K562 (cell line): ENCODE results near the gene CEP70. TPM values are rescaled to one million over a fixed set of nuclear protein-coding genes. Genes with fewer than 3 reads are reported as not detected.

ENCODE experiments used
- ATAC-seq: fragments of 200-7000 bp; cut with Tn5 transposase; 3 replicates; pipeline ENCODE4 v1.9.1; 2020; ENCODE audit warnings: moderate library complexity
- Bru-seq: library from RNA; stranded (reverse); fragments of 400-500 nt; gene quantifications from one replicate; lab custom pipeline; 2021; lab: Mats Ljungman, UMichigan
- BruChase-seq, 2 experiments: library from RNA; stranded (reverse); fragments of 400-500 nt; gene quantifications; one replicate each; lab custom pipeline; 2021; lab: Mats Ljungman, UMichigan
- BruUV-seq: library from RNA; stranded (reverse); fragments of 400-500 nt; replicated peaks from 2 replicates; lab custom pipeline; 2021; lab: Mats Ljungman, UMichigan
- CTCF ChIA-PET: fragments of 300-600 bp; formaldehyde crosslinking; extraction: SDS; loops from one replicate; lab custom pipeline; 2021; ENCODE audit warnings: low intra/inter-chr PET ratio; lab: Yijun Ruan, JAX
- POLR2A ChIA-PET: fragments of 300-600, 350-650 bp; sonication (Branson Sonifier 250); formaldehyde crosslinking; extraction: SDS; loops from one replicate; lab custom pipeline; 2021; ENCODE audit warnings: antibody characterized with exemption, inconsistent platforms; lab: Yijun Ruan, JAX
- DNase-seq, 4 experiments: peaks; one replicate each; pipeline versions ENCODE4 v3.0.0 to v3.0.0-alpha.2; 2011 to 2018; ENCODE audit warnings: low spot score in 3 of 4, mixed read lengths in 3 of 4; ENCODE audit errors: extremely low read depth in 1 of 4
- FAIRE-seq: peaks from 2 replicates; lab custom pipeline; 2011; peaks lifted over from hg19 to GRCh38; lab: Jason Lieb, UNC
- H2AFZ ChIP-seq: 2 replicates; pipeline ENCODE4 v1.6.0; 2011; ENCODE audit warnings: low read depth, low read length, control low read depth, inconsistent platforms
- H3K27ac ChIP-seq: fragments of 200-600 bp; 3 replicates; pipeline ENCODE4 v1.8.0; 2011; ENCODE audit warnings: low read depth, mild to moderate bottlenecking, control low read depth, inconsistent platforms, low read length, moderate library complexity, mixed read lengths; ENCODE audit errors: extremely low read depth
- H3K27me3 ChIP-seq, 2 experiments: fragments of 300-600 bp in 1 of 2; 2 replicates in 1 of 2; 3 replicates in 1 of 2; pipeline versions ENCODE4 v1.6.0 to v1.8.0; 2011; ENCODE audit warnings: inconsistent platforms in 2 of 2, low read length in 2 of 2, mild to moderate bottlenecking in 1 of 2, mixed read lengths in 1 of 2, moderate library complexity in 1 of 2; ENCODE audit not compliant: control insufficient read depth in 2 of 2, insufficient read depth in 2 of 2
- H3K36me3 ChIP-seq: fragments of 300-600 bp; 3 replicates; pipeline ENCODE4 v1.8.0; 2011; ENCODE audit warnings: mild to moderate bottlenecking, low read length, inconsistent platforms; ENCODE audit not compliant: control insufficient read depth, insufficient read depth
- H3K4me1 ChIP-seq, 2 experiments: fragments of 200-600 bp in 1 of 2; replicated peaks in 1 of 2; 2 replicates in 1 of 2; 3 replicates in 1 of 2; pipeline versions ENCODE4 v1.5.1 to v1.8.0; 2011; ENCODE audit warnings: inconsistent platforms in 2 of 2, low read length in 2 of 2, mild to moderate bottlenecking in 1 of 2, mixed read lengths in 1 of 2, moderate library complexity in 1 of 2; ENCODE audit not compliant: control insufficient read depth in 2 of 2, insufficient read depth in 2 of 2
- H3K4me2 ChIP-seq: 2 replicates; pipeline ENCODE4 v1.6.1; 2011; ENCODE audit warnings: low read length, control low read depth, inconsistent platforms, mixed read lengths; ENCODE audit not compliant: insufficient read depth
- H3K4me3 ChIP-seq: fragments of 200-600 bp; sonication (generic), shearing (Covaris generic); 2 replicates; pipeline ENCODE4 v1.5.1; 2016; ENCODE audit warnings: control low read depth, inconsistent platforms
- H3K79me2 ChIP-seq: fragments of 200-600 bp; 3 replicates; pipeline ENCODE4 v1.8.0; 2011; ENCODE audit warnings: low read length, inconsistent platforms; ENCODE audit not compliant: control insufficient read depth, insufficient read depth
- H3K9ac ChIP-seq, 2 experiments: 2 replicates each; pipeline versions ENCODE4 v1.6.0 to v1.6.1; 2011; ENCODE audit warnings: low read depth in 2 of 2, low read length in 2 of 2, control low read depth in 1 of 2, inconsistent platforms in 1 of 2, mild to moderate bottlenecking in 1 of 2, mixed read lengths in 1 of 2; ENCODE audit not compliant: insufficient read depth in 1 of 2
- H3K9me1 ChIP-seq: one replicate; pipeline ENCODE4 v1.6.0; 2011; ENCODE audit warnings: inconsistent platforms, mild to moderate bottlenecking, low read length, moderate library complexity; ENCODE audit not compliant: control insufficient read depth, insufficient read depth
- H3K9me3 ChIP-seq: replicated peaks from 2 replicates; pipeline ENCODE4 v1.5.1; 2011; ENCODE audit warnings: low read depth, low read length, inconsistent platforms; ENCODE audit not compliant: control insufficient read depth, insufficient read depth
- H4K20me1 ChIP-seq: replicated peaks from 2 replicates; pipeline ENCODE4 v1.6.1; 2011; ENCODE audit warnings: low read length, inconsistent platforms, mixed read lengths; ENCODE audit not compliant: control insufficient read depth, insufficient read depth
- CREB1 ChIP-seq, 2 experiments: sonication (generic) in 1 of 2; formaldehyde crosslinking in 1 of 2; IDR thresholded peaks; 2 replicates each; pipeline versions ENCODE4 v1.6.1 to v1.8.0; 2012 to 2022; ENCODE audit warnings: inconsistent platforms in 1 of 2, mild to moderate bottlenecking in 1 of 2, missing genetic modification reagents in 1 of 2, moderate library complexity in 1 of 2
- E4F1 ChIP-seq: fragments of 250-450 bp; sonication (Bioruptor Pico); IDR thresholded peaks from 2 replicates; pipeline ENCODE4 v1.5.0; 2021; ENCODE audit warnings: mild to moderate bottlenecking, borderline replicate concordance
- EGR1 ChIP-seq: fragments of 450-650 bp; conservative IDR thresholded peaks from 2 replicates; pipeline ENCODE4 v1.6.1; 2017; ENCODE audit warnings: mild to moderate bottlenecking
- EP300 ChIP-seq: IDR thresholded peaks from 2 replicates; pipeline ENCODE4 v1.6.1; 2012; ENCODE audit warnings: low read length, improper control_type of control experiment
- LCOR ChIP-seq: sonication (generic); formaldehyde crosslinking; IDR thresholded peaks from 2 replicates; pipeline ENCODE4 v1.8.0; 2022; ENCODE audit warnings: mild to moderate bottlenecking, missing genetic modification reagents
- MTA3 ChIP-seq: fragments of 450-650 bp; formaldehyde crosslinking; IDR thresholded peaks from 2 replicates; pipeline ENCODE4 v1.6.1; 2017; ENCODE audit warnings: mild to moderate bottlenecking, borderline replicate concordance
- NR2C1 ChIP-seq, 2 experiments: fragments of 450-650 bp; IDR thresholded peaks; 2 replicates each; pipeline ENCODE4 v1.6.1; 2017; ENCODE audit warnings: mild to moderate bottlenecking in 2 of 2, antibody characterized with exemption in 1 of 2, inconsistent platforms in 1 of 2, missing compliant biosample characterization in 1 of 2, missing genetic modification characterization in 1 of 2
- ZBTB17 ChIP-seq: fragments of 450-650 bp; formaldehyde crosslinking; IDR thresholded peaks from 2 replicates; pipeline ENCODE4 v1.4.0; 2020; ENCODE audit warnings: mild to moderate bottlenecking
- ZNF184 ChIP-seq: sonication (generic); formaldehyde crosslinking; IDR thresholded peaks from 2 replicates; pipeline ENCODE4 v1.5.0; 2020; ENCODE audit warnings: missing genetic modification reagents
- ZNF699 ChIP-seq: fragments of 250-450 bp; sonication (Bioruptor Pico); IDR thresholded peaks from 2 replicates; pipeline ENCODE4 v1.8.0; 2021; ENCODE audit warnings: mild to moderate bottlenecking, moderate library complexity; ENCODE audit not compliant: insufficient replicate concordance
- WGBS: fragments of 100-300 bp; shearing (Covaris generic); methylation state at CpG from one replicate; pipeline ENCODE4 v1.1.6; 2016; ENCODE audit warnings: low coverage, mixed read lengths; ENCODE audit not compliant: insufficient coverage; ENCODE audit errors: missing lambda C conversion rate; 5-methylcytosine and 5-hydroxymethylcytosine counted together
- in situ Hi-C: fragments of 300-500 bp; cut with MboI; formaldehyde crosslinking; loops from 4 replicates; pipeline ENCODE4 v1.15.0; 2018; ENCODE audit warnings: inconsistent platforms, mixed read lengths
- intact Hi-C: fragments of 100-400 bp; cut with micrococcal nuclease; formaldehyde crosslinking; loops from 2 replicates; pipeline ENCODE4 v1.14.2; 2022
- long read RNA-seq, 3 experiments: library from polyadenylated mRNA in 2 of 3; library from RNA in 1 of 3; unstranded in 2 of 3; stranded (forward) in 1 of 3; transcript quantifications; one replicate each; pipeline ENCODE4 v2.0.0, GENCODE V29; 2019 to 2022
- polyA minus RNA-seq, 3 experiments: library from RNA; depleted of rRNA, polyadenylated mRNA; stranded (reverse); fragments of >200 nt; gene quantifications; 2 replicates each; pipeline ENCODE4 v1.2.3, GENCODE V29; 2011
- polyA plus RNA-seq, 8 experiments: library from polyadenylated mRNA; depleted of rRNA in 4 of 8; stranded (reverse) in 5 of 8; unstranded in 3 of 8; fragments of >200 nt; fragmentation: Nextera tagmentation in 2 of 8; fragmentation: Illumina TruSeq in 1 of 8; extraction: Ambion mirVana in 2 of 8; extraction: Trizol in 1 of 8; gene quantifications; 2 replicates each; pipeline versions ENCODE4 v1.2.1 to v1.2.3, GENCODE V29; 2011 to 2014; ENCODE audit warnings: inconsistent platforms in 1 of 8, missing spikeins in 1 of 8
- total RNA-seq, 7 experiments: library from RNA; depleted of rRNA in 6 of 7; stranded (reverse); fragments of >200 nt in 6 of 7; fragmentation: Illumina TruSeq in 2 of 7; extraction: Trizol in 2 of 7; gene quantifications; 2 replicates each; pipeline versions ENCODE4 v1.2.1 to v1.2.3, GENCODE V29; 2011 to 2021; ENCODE audit warnings: low replicate concordance in 1 of 7

Gene CEP70, protein sequence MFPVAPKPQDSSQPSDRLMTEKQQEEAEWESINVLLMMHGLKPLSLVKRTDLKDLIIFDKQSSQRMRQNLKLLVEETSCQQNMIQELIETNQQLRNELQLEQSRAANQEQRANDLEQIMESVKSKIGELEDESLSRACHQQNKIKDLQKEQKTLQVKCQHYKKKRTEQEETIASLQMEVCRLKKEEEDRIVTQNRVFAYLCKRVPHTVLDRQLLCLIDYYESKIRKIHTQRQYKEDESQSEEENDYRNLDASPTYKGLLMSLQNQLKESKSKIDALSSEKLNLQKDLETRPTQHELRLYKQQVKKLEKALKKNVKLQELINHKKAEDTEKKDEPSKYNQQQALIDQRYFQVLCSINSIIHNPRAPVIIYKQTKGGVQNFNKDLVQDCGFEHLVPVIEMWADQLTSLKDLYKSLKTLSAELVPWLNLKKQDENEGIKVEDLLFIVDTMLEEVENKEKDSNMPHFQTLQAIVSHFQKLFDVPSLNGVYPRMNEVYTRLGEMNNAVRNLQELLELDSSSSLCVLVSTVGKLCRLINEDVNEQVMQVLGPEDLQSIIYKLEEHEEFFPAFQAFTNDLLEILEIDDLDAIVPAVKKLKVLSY
- 15.5 and 69.5 TPM in 2 replicates for total RNA-seq (2011; cell fraction: chromatin; rRNA removed; ENCODE audit: low replicate concordance)
- 7.7 and 11.1 TPM in 2 replicates for total RNA-seq (2011; cell fraction: nucleolus; rRNA removed)
- total RNA-seq (2011; cell fraction: nucleoplasm; rRNA removed) = 25.5 and 31.6 TPM in 2 replicates
- total RNA-seq (2014; rRNA removed) = 16.0 and 16.1 TPM in 2 replicates
- 31.5 and 34.9 TPM in 2 replicates for total RNA-seq (2014; rRNA removed; fragmentation: Illumina TruSeq; extraction: Trizol)
- total RNA-seq (2015; rRNA removed; fragmentation: Illumina TruSeq; extraction: Trizol) = 27.8 and 31.0 TPM in 2 replicates
- 17.7 and 18.3 TPM in 2 replicates for total RNA-seq (2021)
- 19.3 and 23.4 TPM in 2 replicates for polyA plus RNA-seq (2011; rRNA removed)
- 1.5 and 4.0 TPM in 2 replicates for polyA plus RNA-seq (2011; cell fraction: cytosol; rRNA removed)
- polyA plus RNA-seq (2011; cell fraction: nucleus; rRNA removed) = 11.0 and 21.3 TPM in 2 replicates
- 22.4 and 27.6 TPM in 2 replicates for polyA plus RNA-seq (2012)
- 20.9 and 24.2 TPM in 2 replicates for polyA plus RNA-seq (2014; fragmentation: Illumina TruSeq; extraction: Trizol)
- polyA plus RNA-seq (2014; fragmentation: Nextera tagmentation; extraction: Ambion mirVana) = 10 to 100 TPM; 19.5 to 29.3 TPM
- 16.8 and 17.5 TPM in 2 replicates for polyA plus RNA-seq (2014; rRNA removed)
- polyA minus RNA-seq (2011; rRNA and poly(A)+ RNA removed) = 38.5 and 53.7 TPM in 2 replicates
- polyA minus RNA-seq (2011; cell fraction: cytosol; rRNA and poly(A)+ RNA removed) = 9.1 and 10.6 TPM in 2 replicates
- polyA minus RNA-seq (2011; cell fraction: nucleus; rRNA and poly(A)+ RNA removed) = 23.8 and 48.2 TPM in 2 replicates
- Bru-seq, nascent RNA = percentile 71 among the genes with signal in this experiment
- percentile 73 among the genes with signal in this experiment for BruChase-seq, experiment 1, labeled RNA remaining after a 2-hour chase
- percentile 72 among the genes with signal in this experiment for BruChase-seq, experiment 2, labeled RNA remaining after a 6-hour chase
- long read RNA-seq, experiment 1, transcript CEP70-201 (18 exons, 2,732 nt) = major isoform, 25 of 85 reads
- long read RNA-seq, experiment 1, transcript CEP70-211 (18 exons, 1,993 nt) = minor isoform, 17 of 85 reads
- long read RNA-seq, experiment 1, partial matches to known transcripts = 17 of 85 reads
- long read RNA-seq, experiment 1, other reads (novel, unspliced or antisense) = 24 of 85 reads
- long read RNA-seq, experiment 2, partial matches to known transcripts = 9 of 16 reads
- long read RNA-seq, experiment 2, other reads (novel, unspliced or antisense) = 6 of 16 reads
- long read RNA-seq, experiment 3, partial matches to known transcripts = 4 of 11 reads
- long read RNA-seq, experiment 3, other reads (novel, unspliced or antisense) = 1 of 11 reads

DNA sequence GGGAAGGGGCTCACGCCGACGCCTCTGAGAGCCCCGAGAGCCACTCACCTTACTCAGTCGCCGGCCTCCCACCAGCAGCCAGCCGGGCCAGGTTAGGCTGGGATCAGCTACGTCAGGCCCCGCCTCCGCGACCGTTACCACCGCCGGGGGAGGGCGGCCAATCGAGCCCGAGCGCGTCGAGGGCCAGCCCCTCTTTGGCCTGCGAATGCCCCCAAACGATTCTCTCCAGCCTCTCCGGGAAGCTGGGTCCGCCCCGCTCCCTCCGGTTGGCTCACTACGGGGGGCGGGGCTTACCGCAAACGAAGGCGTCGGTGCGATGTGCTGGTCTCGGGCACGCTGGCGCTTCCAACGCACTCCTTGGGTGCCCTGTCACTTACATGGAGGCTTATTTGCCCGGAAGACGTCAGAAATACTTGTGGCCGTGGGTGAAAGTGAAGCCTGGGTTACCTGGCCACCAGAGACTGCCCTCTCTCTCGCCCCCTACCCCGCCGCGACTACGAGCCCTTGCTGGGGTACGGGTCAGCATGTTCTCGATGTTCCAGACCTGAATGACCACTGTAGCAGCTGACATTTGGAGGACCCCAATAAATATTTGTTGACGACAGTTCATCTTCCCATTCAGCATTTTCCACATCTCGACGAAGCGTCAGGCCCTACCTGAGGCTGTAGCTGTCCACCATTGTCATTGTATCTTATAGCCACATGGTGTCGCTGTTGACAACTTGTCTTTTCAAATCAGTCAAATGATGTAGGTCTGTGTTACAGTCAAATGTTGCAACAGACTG lies at the start of gene CEP70:
TSS of gene CEP70 (minus strand) at position 111 of the 785 bp plus-strand sequence. CDS start 21,333 bp downstream, outside the sequence.
- Histone ChIP-seq H2AFZ (peak within 1 kb of the TSS; percentile 96), H3K9ac (peak within 1 kb of the TSS; percentile 72 to 92), H3K79me2 (peaks cover 19% of the 10 kb centered on the region), H3K27me3 (no peaks in the 10 kb centered on the region), H3K4me3 (peak within 1 kb of the TSS; percentile 64), H3K9me3 (no peaks in the 10 kb centered on the region), H3K4me2 (peak within 1 kb of the TSS; percentile 91), H4K20me1 (no peaks in the 10 kb centered on the region), H3K9me1 (no peaks in the 10 kb centered on the region), H3K27ac (peak within 1 kb of the TSS; percentile 78), H3K36me3 (peaks cover 3% of the 10 kb centered on the region; the same call in 2 of the 3 replicates), H3K4me1 (peaks cover 0 to 7% of the 10 kb centered on the region in 2 experiments; a peak in 3 of 5 replicates)
- 1% methylated on average over 44 of the region's 52 CpGs for WGBS
- BruUV-seq = TSS peak; percentile 93
- CTCF ChIA-PET = interaction anchor here (0.5 to 2.0 kb wide), 6 partner anchors 12 to 735 kb away, joined by 3 to 14 read pairs (median 3); no protein-coding TSS in a partner anchor
- in situ Hi-C loops = no loop called here
- intact Hi-C loops = loop anchor here (1.0 to 5.0 kb wide), 5 partner anchors 117 to 328 kb away; partner anchors contain the start of gene PIK3CB
- POLR2A ChIA-PET = interaction anchor here (0.6 to 4.7 kb wide), 11 partner anchors 9 to 337 kb away, joined by 3 to 28 read pairs (median 3); partner anchors contain the start of gene FAIM
- FAIRE-seq = peak; percentile 98
- ATAC-seq = peak; percentile 97
- DNase-seq = peak; percentile 88 to 93 (median 92)
- TF ChIP-seq MTA3 (peak; percentile 23; the same call in 1 of the 2 replicates), EGR1 (peak; percentile 61), EP300 (peak; percentile 61), E4F1 (no peak), LCOR (CRISPR knock-in tag) (peak; percentile 90; the same call in 1 of the 2 replicates), ZBTB17 (CRISPR knock-in tag) (peak; percentile 99), NR2C1 (IDR thresholded peaks at IDR 0.05) (no peak), NR2C1 (tag; IDR thresholded peaks at IDR 0.05) (peak; percentile 45; the same call in 1 of the 2 replicates), CREB1 (IDR thresholded peaks at IDR 0.05) (peak; percentile 64; the same call in 1 of the 2 replicates), CREB1 (CRISPR knock-in tag; IDR thresholded peaks at IDR 0.05) (peak; percentile 75), ZNF699 (no peak), ZNF184 (CRISPR knock-in tag) (no peak)
